MG63 (cell line): ENCODE measurements around the gene LILRB1. TPM values are rescaled to one million over a fixed set of nuclear protein-coding genes. Genes with fewer than 3 reads are reported as not detected.
"Not testable (repeated sequence)": the region's sequence is repeated elsewhere in the genome, so short reads cannot be mapped to it uniquely, and the experiment has no call there.

ENCODE experiments used
- DNase-seq: peaks from one replicate; pipeline ENCODE4 v3.0.0-alpha.2; 2020
- H3K27me3 ChIP-seq: fragments of 250-450 bp; sonication (Bioruptor Pico); 2 replicates; pipeline ENCODE4 v1.5.1; 2020; ENCODE audit warnings: mild to moderate bottlenecking, moderate library complexity
- H3K36me3 ChIP-seq: fragments of 250-450 bp; sonication (Bioruptor Pico); 2 replicates; pipeline ENCODE4 v1.5.1; 2020; ENCODE audit warnings: mild to moderate bottlenecking, moderate library complexity
- H3K4me3 ChIP-seq: fragments of 250-450 bp; sonication (Bioruptor Pico); 2 replicates; pipeline ENCODE4 v1.5.1; 2020; ENCODE audit warnings: mild to moderate bottlenecking, moderate library complexity
- H3K9me3 ChIP-seq: fragments of 250-450 bp; sonication (Bioruptor Pico); 2 replicates; pipeline ENCODE4 v1.5.1; 2020; ENCODE audit warnings: mild to moderate bottlenecking, moderate library complexity
- total RNA-seq: library from RNA; depleted of rRNA; stranded (reverse); fragments of >200 nt; shearing (Covaris generic); gene quantifications from 2 replicates; pipeline ENCODE4 v1.2.3, GENCODE V29; 2014; ENCODE audit warnings: low replicate concordance

The LILRB1 gene
- total RNA-seq, 1 experiment from 2014 or later = not detected

DNA sequence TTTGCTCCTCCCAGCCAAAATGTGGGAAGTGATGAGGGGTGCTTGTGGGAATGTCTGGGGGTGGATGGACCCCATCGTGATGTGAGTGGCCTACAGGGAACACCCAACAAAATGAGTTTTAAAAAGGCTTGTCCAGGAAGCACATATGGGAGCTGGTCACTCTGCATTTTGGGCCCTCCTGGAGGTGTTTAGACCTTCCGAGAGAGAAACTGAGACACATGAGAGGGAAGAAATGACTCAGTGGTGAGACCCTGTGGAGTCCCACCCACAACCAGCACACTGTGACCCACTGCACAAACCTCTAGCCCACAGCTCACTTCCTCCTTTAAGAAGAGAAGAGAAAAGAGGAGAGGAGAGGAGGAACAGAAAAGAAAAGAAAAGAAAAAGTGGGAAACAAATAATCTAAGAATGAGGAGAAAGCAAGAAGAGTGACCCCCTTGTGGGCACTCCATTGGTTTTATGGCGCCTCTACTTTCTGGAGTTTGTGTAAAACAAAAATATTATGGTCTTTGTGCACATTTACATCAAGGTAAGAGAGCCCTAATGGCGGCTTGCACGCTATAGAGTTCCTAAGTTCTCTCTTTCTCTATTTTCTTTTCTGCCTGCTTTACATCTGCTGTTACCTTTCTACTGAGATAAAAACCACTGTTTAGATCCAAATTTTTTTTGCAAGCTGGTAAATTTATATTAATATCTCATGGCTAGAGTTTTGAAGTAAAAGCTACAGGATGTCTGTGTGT, 13.3 kb upstream of the LILRB1 start:
- no peak overlapping the region for H3K4me3 ChIP-seq
- H3K36me3 ChIP-seq = no peaks in the 10 kb centered on the region
- H3K9me3 ChIP-seq = no peaks in the 10 kb centered on the region
- peaks cover 30% of the 10 kb centered on the region for H3K27me3 ChIP-seq
- no peak for DNase-seq

DNA sequence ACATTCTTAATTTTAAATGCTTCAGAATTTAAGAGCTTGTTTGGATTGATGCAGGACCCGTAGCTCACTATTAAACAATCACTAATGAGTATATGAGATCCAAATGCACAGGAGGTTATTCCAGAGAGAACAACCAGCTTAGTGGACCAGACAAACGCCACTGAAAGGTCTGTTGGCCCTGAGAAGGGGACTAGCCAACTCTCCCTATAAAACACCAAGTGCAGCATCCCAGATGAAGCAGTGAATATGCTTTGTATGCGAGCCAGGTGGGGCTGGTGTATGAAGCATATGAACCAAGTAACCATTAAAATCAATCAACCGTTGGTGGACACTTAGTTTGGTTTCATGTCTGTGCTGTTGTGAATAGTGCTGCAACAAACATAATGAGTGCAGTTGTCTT, 9.8 kb upstream of the LILRB1 start:
- H3K4me3 ChIP-seq = no peak overlapping the region
- no peaks in the 10 kb centered on the region for H3K9me3 ChIP-seq
- H3K27me3 ChIP-seq = peaks cover 38% of the 10 kb centered on the region
- no peaks in the 10 kb centered on the region for H3K36me3 ChIP-seq
- DNase-seq = no peak

DNA sequence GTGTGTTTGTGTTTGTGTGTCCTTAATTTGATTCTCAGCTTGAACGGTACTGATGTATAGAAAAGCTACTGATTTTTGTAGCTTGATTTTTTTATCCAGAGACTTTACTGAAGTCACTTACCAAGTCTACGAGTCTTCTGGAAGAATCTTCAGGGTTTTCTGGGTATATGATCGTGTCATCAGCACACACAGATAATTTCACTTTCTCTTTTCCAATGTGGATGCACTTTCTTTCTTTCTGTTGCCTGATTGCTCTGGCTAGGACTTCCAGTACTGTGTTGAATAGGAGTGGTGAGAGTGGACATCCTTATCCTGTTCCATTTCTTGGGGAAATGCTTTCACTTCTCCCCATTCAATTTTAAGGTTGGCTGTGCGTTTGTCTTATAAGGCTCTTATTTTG, 7.9 kb upstream of the LILRB1 start:
- Histone ChIP-seq H3K27me3 (peaks cover 35% of the 10 kb centered on the region), H3K36me3 (no peaks in the 10 kb centered on the region), H3K4me3 (no peak overlapping the region), H3K9me3 (no peaks in the 10 kb centered on the region)
- no peak for DNase-seq

DNA sequence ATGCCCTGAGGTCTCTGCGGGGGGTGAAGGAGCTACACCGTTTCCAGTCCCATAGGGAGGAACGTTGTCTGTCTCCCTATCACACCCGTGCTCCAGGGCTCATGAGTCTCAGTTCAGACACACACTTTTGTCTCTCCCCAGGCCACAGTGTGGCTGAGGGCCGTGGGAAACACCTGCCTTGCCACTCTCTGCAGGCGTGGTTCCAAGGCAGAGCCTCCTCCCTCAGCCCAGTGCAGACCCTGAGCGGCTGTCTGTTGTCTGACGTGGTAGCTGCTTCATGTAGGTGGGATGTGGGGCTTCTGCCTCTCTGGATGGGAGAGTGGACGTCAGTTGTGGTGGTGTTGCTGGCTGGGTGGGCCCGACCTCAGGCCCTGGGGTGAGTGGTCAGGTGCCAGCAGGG, 6.0 kb upstream of the LILRB1 start:
- H3K9me3 ChIP-seq, DNase-seq, H3K4me3 ChIP-seq, H3K36me3 ChIP-seq: not testable (repeated sequence)
- peaks cover 44% of the 10 kb centered on the region for H3K27me3 ChIP-seq

DNA sequence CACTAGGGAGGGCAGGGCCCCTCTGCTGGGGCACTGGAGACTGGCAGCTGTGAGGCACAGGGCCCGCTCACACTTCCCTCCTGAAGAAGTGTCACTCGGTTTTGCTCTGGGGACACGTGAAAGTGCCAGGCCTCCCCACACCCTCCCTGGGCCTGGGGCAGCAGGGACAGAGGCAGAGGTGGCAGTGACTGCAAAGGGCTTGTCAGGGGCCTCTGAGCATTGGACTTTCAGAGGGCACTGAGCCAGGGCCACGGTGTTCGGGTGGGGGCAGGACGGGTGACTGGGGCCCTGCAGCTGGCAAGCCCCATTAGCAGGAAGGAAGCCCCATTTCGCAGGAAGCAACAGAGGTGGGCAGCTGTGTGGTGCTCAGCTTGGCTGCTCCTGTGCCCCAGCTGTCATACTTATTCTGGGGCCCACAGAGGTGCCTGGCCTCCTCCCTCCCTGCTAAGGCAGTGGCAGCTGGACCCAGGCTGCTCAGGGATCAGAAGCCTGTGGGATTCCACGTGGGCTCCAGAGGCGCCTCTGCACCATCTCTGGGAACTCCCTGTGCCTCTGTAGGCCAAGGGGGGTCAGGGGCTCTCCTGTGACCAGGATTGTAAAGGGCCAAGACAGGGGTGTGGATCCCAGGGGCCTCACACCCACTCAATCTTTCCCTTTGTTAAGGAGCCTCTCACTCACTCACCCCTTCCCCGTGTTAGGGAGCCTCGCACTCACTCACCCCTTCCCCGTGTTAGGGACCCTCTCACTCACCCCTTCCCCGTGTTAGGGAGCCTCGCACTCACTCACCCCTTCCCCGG, 5.2 kb upstream of the LILRB1 start:
- H3K9me3 ChIP-seq, H3K4me3 ChIP-seq, H3K36me3 ChIP-seq, DNase-seq: not testable (repeated sequence)
- H3K27me3 ChIP-seq = peaks cover 45% of the 10 kb centered on the region

DNA sequence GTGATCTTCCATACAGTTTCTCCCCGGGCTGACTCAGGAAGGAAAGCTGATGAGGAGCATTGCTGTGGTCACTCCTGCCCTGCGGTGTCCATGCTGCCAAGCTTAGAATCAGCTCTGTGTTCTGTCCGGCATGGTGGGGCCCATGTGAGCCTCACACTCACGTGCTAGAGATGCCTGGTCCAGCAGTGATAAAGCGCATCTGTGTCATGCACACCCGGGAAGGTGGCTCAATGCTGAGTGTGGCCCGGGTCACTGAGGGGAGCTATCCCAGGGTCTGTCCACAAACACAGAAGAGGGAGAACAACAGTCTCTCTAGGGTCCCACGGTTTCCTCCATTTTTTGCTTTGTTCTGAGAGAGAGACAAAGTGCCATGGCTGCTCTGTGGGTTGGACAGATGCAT, 3.5 kb upstream of the LILRB1 start:
- Histone ChIP-seq H3K36me3 (no peaks in the 10 kb centered on the region), H3K4me3 (no peak overlapping the region), H3K27me3 (peaks cover 34% of the 10 kb centered on the region), H3K9me3 (no peaks in the 10 kb centered on the region)
- no peak for DNase-seq

DNA sequence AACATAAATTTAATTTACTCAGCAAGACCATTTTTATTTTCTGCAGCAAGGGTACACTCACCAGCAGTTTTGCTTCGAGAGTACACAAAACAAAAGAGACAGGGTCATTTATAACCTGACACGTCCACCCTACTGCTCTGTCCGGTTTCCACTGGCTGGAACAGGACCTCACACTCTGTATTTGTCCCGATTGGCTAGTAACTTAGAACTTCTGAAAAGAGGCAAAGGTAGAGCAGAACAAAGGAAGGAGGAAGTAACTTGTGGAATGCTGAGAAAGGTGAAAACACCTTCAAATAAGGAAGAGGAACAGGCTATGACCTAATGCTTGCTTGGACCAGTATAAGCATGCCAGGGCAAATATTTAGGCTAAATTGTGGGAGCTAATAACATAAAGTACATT, 2.4 kb upstream of the LILRB1 start:
- not testable (repeated sequence) for DNase-seq, H3K36me3 ChIP-seq, H3K9me3 ChIP-seq, H3K4me3 ChIP-seq
- peaks cover 27% of the 10 kb centered on the region for H3K27me3 ChIP-seq

DNA sequence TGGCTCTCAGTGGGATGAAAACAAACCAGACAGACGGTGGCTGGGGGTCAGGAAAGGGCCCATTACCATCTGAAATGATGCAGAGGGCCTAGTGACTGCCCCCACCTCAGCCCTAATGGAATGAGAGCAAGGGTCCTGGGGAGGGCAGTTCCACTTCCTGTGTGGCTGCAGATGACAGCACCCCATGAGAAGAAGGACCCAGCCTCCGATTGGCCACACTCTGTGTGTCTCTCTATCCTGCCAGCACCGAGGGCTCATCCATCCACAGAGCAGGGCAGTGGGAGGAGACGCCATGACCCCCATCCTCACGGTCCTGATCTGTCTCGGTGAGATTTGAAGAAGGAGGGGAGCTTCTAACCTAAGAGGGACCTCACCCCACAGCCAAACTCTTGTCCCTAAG, 498 bp downstream of the LILRB1 start:
- H3K36me3 ChIP-seq = no peaks in the 10 kb centered on the region
- H3K27me3 ChIP-seq = peaks cover 24% of the 10 kb centered on the region
- H3K9me3 ChIP-seq = no peaks in the 10 kb centered on the region
- no peak for DNase-seq
- H3K4me3 ChIP-seq = no peak overlapping the region

DNA sequence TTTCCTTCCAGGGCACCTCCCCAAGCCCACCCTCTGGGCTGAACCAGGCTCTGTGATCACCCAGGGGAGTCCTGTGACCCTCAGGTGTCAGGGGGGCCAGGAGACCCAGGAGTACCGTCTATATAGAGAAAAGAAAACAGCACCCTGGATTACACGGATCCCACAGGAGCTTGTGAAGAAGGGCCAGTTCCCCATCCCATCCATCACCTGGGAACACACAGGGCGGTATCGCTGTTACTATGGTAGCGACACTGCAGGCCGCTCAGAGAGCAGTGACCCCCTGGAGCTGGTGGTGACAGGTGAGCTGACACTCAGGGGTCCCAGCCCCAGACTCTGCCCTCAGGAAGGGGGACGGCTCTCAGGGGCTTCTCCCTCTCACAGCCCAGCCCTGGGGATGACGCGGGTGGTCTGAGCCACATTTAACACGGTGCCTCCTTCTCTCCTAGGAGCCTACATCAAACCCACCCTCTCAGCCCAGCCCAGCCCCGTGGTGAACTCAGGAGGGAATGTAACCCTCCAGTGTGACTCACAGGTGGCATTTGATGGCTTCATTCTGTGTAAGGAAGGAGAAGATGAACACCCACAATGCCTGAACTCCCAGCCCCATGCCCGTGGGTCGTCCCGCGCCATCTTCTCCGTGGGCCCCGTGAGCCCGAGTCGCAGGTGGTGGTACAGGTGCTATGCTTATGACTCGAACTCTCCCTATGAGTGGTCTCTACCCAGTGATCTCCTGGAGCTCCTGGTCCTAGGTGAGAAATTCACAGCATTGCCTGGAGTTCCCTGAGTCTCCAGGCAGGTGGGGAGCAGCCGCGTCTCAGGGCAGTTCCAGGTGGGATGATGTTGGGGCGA, 1.4 kb downstream of the LILRB1 start:
- not testable (repeated sequence) for H3K4me3 ChIP-seq, DNase-seq, H3K9me3 ChIP-seq, H3K36me3 ChIP-seq
- peaks cover 21% of the 10 kb centered on the region for H3K27me3 ChIP-seq

DNA sequence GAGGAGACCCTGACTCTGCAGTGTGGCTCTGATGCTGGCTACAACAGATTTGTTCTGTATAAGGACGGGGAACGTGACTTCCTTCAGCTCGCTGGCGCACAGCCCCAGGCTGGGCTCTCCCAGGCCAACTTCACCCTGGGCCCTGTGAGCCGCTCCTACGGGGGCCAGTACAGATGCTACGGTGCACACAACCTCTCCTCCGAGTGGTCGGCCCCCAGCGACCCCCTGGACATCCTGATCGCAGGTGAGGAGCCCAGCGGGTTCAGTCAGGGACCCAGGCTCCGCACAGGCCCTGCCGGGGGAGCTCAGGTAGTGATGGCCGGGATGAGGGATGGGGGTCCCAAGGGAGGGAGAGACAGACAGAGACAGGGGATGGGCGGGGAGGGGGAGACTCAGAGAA, 2.2 kb downstream of the LILRB1 start:
- peaks cover 18% of the 10 kb centered on the region for H3K27me3 ChIP-seq
- not testable (repeated sequence) for DNase-seq, H3K9me3 ChIP-seq, H3K36me3 ChIP-seq, H3K4me3 ChIP-seq

DNA sequence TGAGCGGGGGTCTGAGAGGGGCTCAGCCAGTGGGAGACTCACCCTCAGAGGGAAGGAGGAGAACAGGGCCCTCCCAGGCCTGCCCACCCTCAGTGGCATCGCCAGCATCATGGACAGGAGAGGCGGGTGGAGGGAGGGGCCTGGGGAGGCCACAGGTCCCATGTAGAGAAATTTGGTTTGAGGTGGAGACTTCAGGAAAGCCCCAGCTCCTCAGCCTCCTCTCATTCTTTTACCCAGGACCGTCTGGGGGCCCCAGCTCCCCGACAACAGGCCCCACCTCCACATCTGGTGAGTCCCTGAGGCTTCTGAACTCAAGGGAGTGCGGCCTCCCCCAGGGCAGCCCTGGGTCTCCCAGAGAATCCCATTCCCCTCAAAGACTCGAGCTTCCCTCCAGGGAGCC, 3.1 kb downstream of the LILRB1 start:
- Histone ChIP-seq H3K27me3 (peaks cover 12% of the 10 kb centered on the region), H3K36me3 (no peaks in the 10 kb centered on the region), H3K9me3 (no peaks in the 10 kb centered on the region), H3K4me3 (no peak overlapping the region)
- DNase-seq = no peak

DNA sequence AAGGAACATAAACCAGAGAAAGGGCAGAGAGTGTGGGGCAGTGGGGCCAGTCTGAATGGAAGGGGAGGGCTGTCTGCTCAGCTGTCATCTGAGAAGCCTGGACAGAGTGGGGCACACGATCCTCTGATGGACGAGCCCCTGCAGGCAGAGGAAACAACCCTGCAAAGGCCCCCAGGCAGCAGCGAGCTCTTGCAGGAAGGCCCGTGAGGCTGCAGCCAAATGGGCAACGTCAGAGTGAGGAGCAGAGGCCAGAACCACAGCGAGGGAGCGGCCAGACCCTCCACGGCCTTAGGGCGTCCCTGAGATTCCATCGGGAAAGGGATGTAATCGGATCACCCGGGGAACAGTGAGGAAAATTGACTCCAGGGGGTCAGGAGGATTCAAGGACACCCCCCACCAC, 5.8 kb downstream of the LILRB1 start:
- not testable (repeated sequence) for H3K9me3 ChIP-seq, H3K4me3 ChIP-seq, DNase-seq, H3K36me3 ChIP-seq
- H3K27me3 ChIP-seq = peaks cover 20% of the 10 kb centered on the region

DNA sequence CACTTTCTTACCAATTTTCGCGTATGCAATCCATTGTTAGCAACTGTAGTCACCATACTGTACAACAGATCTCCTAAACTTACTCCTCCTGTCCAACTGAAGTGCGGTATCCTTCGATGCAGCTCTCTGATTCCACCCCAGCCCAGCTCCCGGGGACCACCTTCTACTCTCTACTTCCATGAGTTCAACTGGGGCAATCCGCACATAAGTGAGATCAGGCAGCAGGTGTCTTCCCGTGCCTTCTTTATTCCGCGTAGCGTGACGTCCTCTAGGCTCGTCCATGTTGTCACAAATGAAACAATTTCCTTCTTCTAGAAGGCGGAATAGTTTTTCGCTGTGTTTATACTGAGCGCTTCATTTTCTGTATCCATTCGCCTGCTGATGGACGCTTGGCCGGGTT, 8.4 kb downstream of the LILRB1 start:
- no peaks in the 10 kb centered on the region for H3K9me3 ChIP-seq
- no peak for DNase-seq
- H3K27me3 ChIP-seq = peaks cover 33% of the 10 kb centered on the region
- no peaks in the 10 kb centered on the region for H3K36me3 ChIP-seq
- no peak overlapping the region for H3K4me3 ChIP-seq

DNA sequence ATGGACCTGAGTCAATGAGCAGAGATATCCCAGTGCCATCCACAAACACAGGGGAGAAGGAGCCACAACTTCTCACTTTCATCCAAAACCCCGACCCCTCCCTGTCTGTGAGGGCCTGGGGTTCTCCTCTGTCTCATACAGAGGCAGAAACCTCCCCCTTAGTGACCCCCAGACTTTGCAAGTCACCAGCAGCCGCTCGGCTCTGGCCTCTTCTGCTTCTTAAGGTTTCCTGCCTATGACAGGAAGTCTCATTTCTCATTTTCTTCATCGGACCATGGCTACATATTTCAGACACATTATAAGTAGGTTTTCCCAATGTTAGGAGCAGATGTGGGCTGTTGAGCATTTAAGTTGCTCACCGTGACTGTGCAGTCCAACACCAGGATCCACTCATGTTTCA, 12.7 kb downstream of the LILRB1 start:
- H3K36me3 ChIP-seq, H3K9me3 ChIP-seq, DNase-seq, H3K4me3 ChIP-seq: not testable (repeated sequence)
- peaks cover 67% of the 10 kb centered on the region for H3K27me3 ChIP-seq

DNA sequence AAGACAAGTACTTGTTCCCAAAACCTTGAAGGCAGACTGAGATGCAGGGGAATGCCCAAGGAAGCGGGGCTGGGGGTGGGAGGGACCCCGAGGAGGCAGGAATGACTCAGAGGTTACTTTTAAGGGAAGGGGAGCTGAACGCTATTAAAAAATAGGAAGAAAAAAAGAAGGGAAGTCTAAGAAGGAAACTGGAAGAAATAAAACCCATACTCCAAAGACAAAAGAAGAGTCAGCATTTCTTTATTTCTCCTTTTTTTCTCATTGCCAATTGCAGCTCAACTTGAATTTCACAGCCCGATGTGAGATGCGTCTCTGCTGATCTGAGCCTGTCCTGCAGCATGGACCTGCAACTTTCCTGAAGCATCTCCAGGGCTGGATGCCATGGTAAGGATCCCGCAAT, 13.3 kb downstream of the LILRB1 start:
- H3K9me3 ChIP-seq, DNase-seq, H3K4me3 ChIP-seq, H3K36me3 ChIP-seq: not testable (repeated sequence)
- H3K27me3 ChIP-seq = peaks cover 73% of the 10 kb centered on the region

DNA sequence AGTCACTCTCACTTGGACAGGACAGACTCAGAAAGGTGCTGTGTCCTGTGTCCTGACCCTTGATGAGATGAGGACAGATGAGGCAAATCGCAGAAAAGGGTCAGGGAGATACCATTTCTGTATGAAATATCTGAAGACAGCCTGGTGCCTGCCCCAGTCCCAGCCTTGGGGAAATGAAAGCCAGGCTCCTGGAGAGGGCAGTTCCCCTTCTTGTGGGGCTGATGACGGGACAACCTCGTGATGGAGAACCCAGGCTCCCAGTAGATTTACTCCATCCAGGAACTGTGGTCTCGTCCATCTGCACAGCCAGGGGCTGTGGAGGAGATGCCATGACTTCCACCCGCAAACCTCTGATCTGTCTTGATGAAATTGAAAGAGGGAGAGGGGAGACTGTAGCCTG, 13.8 kb downstream of the LILRB1 start:
- peaks cover 77% of the 10 kb centered on the region for H3K27me3 ChIP-seq
- H3K4me3 ChIP-seq = no peak overlapping the region
- no peak for DNase-seq
- H3K9me3 ChIP-seq = no peaks in the 10 kb centered on the region
- H3K36me3 ChIP-seq = no peaks in the 10 kb centered on the region

DNA sequence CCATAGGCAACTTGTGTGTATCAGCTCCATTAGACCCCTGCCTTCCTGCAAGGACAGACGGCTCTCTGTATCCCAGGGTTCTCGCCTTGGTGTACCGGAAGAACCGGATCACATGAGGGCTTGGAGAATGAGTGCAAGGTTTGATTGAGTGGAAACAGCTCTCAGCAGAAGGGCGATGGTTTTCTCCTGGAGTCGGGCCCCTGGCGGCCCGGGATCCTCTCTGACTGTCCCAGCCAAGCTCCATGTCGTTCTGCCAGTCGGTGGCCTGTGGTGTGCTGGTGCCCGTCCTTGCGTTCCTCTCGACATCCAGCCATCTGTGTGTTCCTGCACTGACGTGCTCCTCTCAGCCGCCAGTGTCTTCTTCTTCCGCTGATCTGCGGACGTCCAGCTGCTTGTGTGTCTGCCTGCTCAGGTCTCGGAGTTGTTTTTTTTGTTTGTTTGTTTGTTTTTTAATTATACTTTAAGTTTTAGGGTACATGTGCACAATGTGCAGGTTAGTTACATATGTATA, 16.1 kb downstream of the LILRB1 start:
- H3K36me3 ChIP-seq = no peaks in the 10 kb centered on the region
- no peak for DNase-seq
- H3K4me3 ChIP-seq = no peak overlapping the region
- no peaks in the 10 kb centered on the region for H3K9me3 ChIP-seq
- H3K27me3 ChIP-seq = peaks cover 58% of the 10 kb centered on the region
